H7 (cell line): ENCODE results near the gene IGFALS. TPM values are rescaled to one million over a fixed set of nuclear protein-coding genes. Genes with fewer than 3 reads are reported as not detected.

Source experiments
- DNase-seq: peaks from one replicate; pipeline ENCODE4 v3.0.0; 2012
- H3K27me3 ChIP-seq: 2 replicates; pipeline ENCODE4 v1.6.0; 2011; ENCODE audit warnings: mild to moderate bottlenecking, low read length; ENCODE audit not compliant: control insufficient read depth, insufficient read depth
- H3K36me3 ChIP-seq: replicated peaks from 2 replicates; pipeline ENCODE4 v1.5.1; 2011; ENCODE audit warnings: low read length; ENCODE audit not compliant: control insufficient read depth, insufficient read depth
- H3K4me3 ChIP-seq: 2 replicates; pipeline ENCODE4 v1.5.1; 2011; ENCODE audit warnings: low read depth, mild to moderate bottlenecking, control low read depth, low read length, moderate library complexity; ENCODE audit not compliant: insufficient read depth
- total RNA-seq: library from RNA; depleted of rRNA; stranded (reverse); fragments of >200 nt; shearing (Covaris generic); gene quantifications from 2 replicates; pipeline ENCODE4 v1.2.3, GENCODE V29; 2014

IGFALS gene
- total RNA-seq, 1 experiment from 2014 or later, result not detected

- Histone ChIP-seq H3K4me3 (no peak overlapping the region), H3K27me3 (no peaks in the 10 kb centered on the region), H3K36me3 (no peaks in the 10 kb centered on the region; the same call in none of the 2 replicates)
- DNase-seq, result peak; percentile 36
Observed at GRCh38 chr16:1788708-1789100, 4.8 kb downstream of the IGFALS start.

- Histone ChIP-seq H3K27me3 (no peaks in the 10 kb centered on the region), H3K36me3 (no peaks in the 10 kb centered on the region; the same call in none of the 2 replicates)
- peak; percentile 41 for DNase-seq
Observed at GRCh38 chr16:1788095-1788707, 5.3 kb downstream of the IGFALS start.

DNA sequence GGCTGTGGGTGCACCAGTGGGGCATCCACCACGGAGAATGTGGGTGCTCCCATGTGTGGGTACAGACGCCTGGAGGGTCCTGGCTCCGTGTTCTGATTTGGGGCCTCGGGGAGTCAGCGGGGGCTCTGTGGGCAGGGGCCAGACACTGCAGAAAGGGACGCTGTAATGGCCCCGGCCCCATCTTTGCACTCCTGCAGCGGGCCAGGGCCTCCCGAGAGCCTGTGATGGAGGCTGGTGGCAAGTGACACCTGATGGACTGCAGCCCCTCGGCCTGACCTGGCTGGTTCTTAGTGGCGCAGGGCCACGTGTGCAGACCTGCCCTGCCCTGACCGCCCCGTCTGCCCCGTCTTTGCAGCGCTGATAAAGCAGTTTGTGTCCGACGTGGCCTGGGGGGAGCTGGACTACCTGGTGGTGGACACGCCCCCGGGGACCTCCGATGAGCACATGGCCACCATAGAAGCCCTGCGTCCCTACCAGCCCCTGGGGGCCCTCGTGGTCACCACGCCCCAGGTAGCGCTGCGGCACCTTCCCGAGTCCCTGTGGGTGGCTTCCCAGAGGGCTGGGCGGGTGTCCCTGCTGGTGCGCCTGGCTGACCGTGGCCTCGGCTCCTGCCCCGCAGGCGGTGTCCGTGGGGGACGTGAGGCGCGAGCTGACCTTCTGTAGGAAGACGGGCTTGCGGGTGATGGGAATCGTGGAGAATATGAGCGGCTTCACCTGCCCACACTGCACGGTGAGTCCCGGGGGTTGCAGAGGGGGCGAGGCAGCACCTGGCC is 6.0 kb downstream of the IGFALS start:
- DNase-seq, result peak; percentile 41
- Histone ChIP-seq H3K36me3 (no peaks in the 10 kb centered on the region; the same call in none of the 2 replicates), H3K4me3 (no peak overlapping the region), H3K27me3 (no peaks in the 10 kb centered on the region)

More at GRCh38 chr16:1788095-1788707, 5.3 kb downstream of the IGFALS start:
- no peak overlapping the region for H3K4me3 ChIP-seq

DNA sequence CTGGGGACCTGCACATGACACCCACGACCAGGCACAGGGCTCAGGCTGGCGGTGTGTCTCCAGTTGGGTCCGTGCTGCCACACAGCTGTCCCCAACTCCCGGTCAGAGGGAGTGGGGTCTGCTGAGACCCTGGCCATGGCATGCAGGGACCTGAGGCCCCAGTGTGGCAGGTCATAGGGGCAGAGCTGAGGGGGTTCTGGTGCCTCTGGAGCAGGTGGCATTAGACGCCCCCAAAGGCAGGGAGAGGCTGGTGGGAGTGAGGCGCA is 6.5 kb downstream of the IGFALS start:
- no peaks in the 10 kb centered on the region; the same call in none of the 2 replicates for H3K36me3 ChIP-seq
- no peak for DNase-seq

DNA sequence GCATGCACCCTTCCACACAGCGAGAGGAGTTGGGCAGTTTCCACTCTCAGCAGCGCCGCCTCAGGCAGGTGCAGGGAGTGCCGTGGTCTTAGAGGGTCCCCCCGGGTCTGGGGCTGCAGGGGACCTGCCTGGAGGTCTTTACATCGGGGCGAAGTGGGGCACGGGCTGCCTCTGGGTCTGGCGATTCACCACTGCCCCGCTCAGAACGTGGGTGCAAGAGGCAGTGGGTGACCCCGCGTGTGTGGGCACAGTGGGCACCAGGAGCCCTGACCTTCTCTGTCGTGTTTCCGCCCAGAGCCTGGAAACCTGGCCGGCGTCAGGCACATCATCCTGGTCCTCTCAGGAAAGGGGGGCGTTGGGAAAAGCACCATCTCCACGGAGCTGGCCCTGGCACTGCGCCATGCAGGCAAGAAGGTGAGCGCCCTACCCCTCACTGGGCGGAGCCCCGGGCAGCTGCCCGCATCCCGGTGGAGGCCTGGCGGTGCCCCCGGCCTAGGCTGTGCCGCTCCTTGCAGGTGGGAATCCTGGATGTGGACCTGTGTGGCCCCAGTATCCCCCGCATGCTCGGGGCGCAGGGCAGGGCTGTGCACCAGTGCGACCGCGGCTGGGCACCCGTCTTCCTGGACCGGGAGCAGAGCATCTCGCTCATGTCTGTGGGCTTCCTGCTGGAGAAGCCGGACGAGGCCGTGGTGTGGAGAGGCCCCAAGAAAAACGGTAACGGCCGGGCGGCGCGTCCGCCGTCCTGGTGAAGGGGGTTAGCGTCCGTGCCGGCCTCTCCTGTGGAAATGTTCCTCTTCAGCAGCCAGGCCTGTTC is 7.1 kb downstream of the IGFALS start:
- DNase-seq, result peak; percentile 82
- no peak overlapping the region for H3K4me3 ChIP-seq
- H3K27me3 ChIP-seq, result no peaks in the 10 kb centered on the region
- H3K36me3 ChIP-seq, result no peaks in the 10 kb centered on the region; the same call in none of the 2 replicates

More for the DNA sequence above, 6.5 kb downstream of the IGFALS start:
- Histone ChIP-seq H3K27me3 (no peaks in the 10 kb centered on the region), H3K4me3 (no peak overlapping the region)

DNA sequence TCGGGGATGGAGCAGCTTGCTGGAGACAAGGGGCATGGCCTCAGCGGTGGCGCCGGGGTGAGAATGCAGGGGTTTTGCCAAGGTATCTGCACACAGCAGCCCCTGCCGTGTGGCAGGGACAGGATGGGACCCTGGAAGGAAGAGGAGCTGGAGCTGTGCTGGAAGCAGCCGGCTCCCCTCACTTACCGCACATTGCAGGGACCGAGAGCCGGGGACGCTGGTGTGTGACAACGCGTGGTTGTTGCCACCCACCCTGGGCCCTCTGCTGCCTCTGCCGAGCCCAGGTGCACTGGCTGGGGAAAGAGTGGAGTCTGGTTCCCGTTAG is 7.7 kb downstream of the IGFALS start:
- DNase-seq, result no peak
- Histone ChIP-seq H3K36me3 (peaks cover 2% of the 10 kb centered on the region), H3K27me3 (no peaks in the 10 kb centered on the region), H3K4me3 (no peak overlapping the region)

DNA sequence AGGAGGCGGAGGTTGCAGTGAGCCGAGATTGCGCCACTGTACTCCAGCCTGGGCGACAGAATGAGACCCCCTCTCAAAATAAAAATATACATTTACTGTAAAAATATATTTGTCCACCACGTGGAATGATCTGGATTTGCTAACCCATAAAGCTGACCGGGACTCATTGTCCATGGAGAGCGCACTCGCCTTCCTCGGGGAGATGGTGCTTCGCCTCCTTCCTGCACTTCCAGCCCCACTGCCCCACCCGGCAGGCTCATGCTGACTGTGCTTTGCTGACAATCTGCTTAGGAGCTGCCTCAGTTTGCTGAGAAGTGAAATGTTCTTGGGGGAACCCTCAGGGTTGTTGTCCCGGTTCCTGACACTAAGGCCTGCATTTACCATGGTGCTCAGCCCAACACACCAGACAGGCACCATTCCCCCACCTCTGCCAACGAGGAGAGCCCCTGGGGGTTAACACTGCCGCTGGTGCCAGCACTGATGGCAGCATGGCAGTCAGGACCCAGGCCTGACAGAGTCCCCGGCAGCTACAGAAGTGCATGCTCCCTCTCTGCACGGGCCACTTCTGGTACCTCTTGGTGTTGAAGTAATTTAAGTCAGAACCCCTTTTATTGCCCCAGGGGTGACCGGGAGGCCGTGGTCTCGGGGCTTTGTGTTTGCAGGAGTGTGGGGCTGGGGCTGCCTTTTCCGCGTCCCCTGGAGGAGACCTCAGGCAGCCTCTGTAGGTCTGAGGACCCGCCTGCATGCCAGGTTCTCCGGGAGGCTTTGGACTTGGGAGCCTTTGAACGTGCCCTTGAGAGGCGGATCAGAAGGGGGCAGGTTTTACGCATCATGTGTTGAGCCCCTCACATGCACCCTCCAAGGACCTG is 8.3 kb downstream of the IGFALS start:
- Histone ChIP-seq H3K36me3 (peaks cover 2% of the 10 kb centered on the region), H3K27me3 (no peaks in the 10 kb centered on the region), H3K4me3 (no peak overlapping the region)
- DNase-seq, result peak; percentile 34

DNA sequence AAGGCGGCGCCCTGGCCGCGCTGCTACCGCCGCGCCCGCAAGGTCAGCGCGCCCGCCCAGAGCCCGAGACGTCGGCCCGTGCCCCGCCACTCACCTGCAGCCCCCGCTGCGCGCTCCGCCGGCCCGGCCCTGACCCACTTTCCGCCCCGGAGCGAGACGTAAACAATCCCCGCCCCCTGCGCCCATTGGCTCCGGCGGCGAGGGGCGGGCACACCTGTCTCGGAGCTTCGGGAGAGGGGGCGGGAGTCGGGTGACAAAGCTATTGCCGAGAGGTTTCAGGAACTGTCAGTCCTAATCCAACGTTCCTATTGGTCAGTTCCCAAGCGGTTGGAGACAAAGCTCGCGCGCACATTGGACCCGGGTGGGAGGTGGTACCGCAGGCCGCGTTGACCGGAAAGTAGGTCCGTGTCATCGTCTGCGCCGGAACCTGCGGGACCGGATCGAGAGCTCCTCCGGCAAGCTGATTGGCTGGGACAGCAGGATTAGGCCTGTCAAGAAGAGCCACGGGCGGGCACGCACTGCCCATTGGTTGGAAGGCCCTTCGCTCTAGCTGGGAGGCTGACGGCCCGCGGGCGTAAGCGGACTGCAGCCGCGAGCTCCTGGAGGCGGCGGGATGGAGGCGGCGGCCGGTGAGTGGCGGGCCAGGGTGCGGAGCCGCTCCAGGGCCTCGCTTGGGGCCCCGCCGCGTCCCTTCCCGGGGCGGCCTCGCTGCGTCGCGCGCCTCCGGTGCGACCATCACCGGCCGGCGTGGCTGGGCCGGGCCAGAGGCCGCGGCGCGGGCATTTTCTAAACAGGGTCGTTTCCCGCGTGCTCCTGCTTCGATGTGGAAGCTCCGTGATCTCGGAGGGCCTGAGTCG is 10.9 kb downstream of the IGFALS start, which contains the start of the genes NUBP2 and SPSB3:
TSS of gene NUBP2 (plus strand) at position 553 of the 857 bp plus-strand sequence. CDS start at position 614, 61 bp downstream.
TSS of gene SPSB3 (minus strand) at position 164 of the 857 bp plus-strand sequence. CDS start 1,088 bp downstream, outside the sequence.
- peak; percentile 100 for DNase-seq
- H3K27me3 ChIP-seq, result no peaks in the 10 kb centered on the region
- peak within 1 kb of the TSS; percentile 82 for H3K4me3 ChIP-seq
- peaks cover 2% of the 10 kb centered on the region for H3K36me3 ChIP-seq

- peak overlapping the region; percentile 62 for H3K4me3 ChIP-seq
- DNase-seq, result peak; percentile 90
Observed at GRCh38 chr16:1781758-1782407, 11.6 kb downstream of the IGFALS start.

DNA sequence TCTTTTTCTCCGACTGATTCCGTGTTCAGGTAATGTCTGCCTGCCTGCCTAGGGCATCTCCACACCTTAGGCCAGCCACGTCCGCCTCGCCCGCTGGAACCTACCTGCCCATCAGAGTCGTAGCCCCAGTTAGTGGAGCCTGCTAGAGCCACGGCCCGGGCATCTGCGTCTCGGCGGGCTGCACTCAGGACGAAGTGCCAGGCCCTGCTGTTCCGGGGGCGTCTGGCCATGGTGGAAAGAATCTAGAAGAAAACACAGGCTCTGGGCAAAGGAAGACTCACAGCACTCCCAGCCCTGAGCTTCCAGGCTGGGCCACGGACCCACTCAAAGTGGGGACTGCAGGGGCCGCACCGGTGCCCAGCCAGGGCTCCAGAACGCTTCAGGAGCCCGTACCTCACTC is 12.3 kb downstream of the IGFALS start:
- peaks cover 2% of the 10 kb centered on the region for H3K36me3 ChIP-seq
- DNase-seq, result no peak
- H3K4me3 ChIP-seq, result peak overlapping the region; percentile 62
- no peaks in the 10 kb centered on the region for H3K27me3 ChIP-seq

More at GRCh38 chr16:1781758-1782407, 11.6 kb downstream of the IGFALS start:
- Histone ChIP-seq H3K36me3 (peaks cover 2% of the 10 kb centered on the region), H3K27me3 (no peaks in the 10 kb centered on the region)

- no peak for DNase-seq
- Histone ChIP-seq H3K36me3 (peaks cover 2% of the 10 kb centered on the region), H3K4me3 (no peak overlapping the region), H3K27me3 (no peaks in the 10 kb centered on the region)
Observed at GRCh38 chr16:1780677-1781072, 12.8 kb downstream of the IGFALS start.

- DNase-seq, result no peak
- peaks cover 2% of the 10 kb centered on the region for H3K36me3 ChIP-seq
- no peaks in the 10 kb centered on the region for H3K27me3 ChIP-seq
- H3K4me3 ChIP-seq, result no peak overlapping the region
Observed at GRCh38 chr16:1779741-1780676, 13.5 kb downstream of the IGFALS start.
